Common myeloid progenitor, CD34-positive (primary cell): ENCODE measurements around the gene PTGIS.
"Not testable (repeated sequence)": the region's sequence is repeated elsewhere in the genome, so short reads cannot be mapped to it uniquely, and the experiment has no call there.

Source experiments
- CTCF ChIA-PET: fragments of 350-600 bp; sonication (Branson Sonifier 250); formaldehyde crosslinking; loops from one replicate; lab custom pipeline; 2021; ENCODE audit warnings: antibody characterized with exemption; lab: Charles Lee
- POLR2A ChIA-PET: fragments of 350-600 bp; sonication (Branson Sonifier 250); formaldehyde crosslinking; loops from one replicate; lab custom pipeline; 2021; ENCODE audit warnings: antibody characterized with exemption; lab: Charles Lee
- DNase-seq, 3 donors: peaks; one replicate each; pipeline versions ENCODE4 v3.0.0 to v3.0.0-alpha.2; 2013
- H3K27ac ChIP-seq, 2 experiments: 1 replicate in 1 of 2; 2 replicates in 1 of 2; pipeline ENCODE4 v1.7.0; 2013; ENCODE audit warnings: inconsistent platforms in 2 of 2, low read length in 2 of 2, mild to moderate bottlenecking in 2 of 2, low read depth in 1 of 2, moderate library complexity in 1 of 2; ENCODE audit not compliant: severe bottlenecking in 2 of 2, insufficient read depth in 1 of 2, poor library complexity in 1 of 2
- H3K27me3 ChIP-seq, 5 experiments: replicated peaks in 2 of 5; 1 replicate in 3 of 5; 2 replicates in 2 of 5; pipeline versions ENCODE4 v1.6.1 to v1.7.0; 2013; ENCODE audit warnings: low read length in 4 of 5, mild to moderate bottlenecking in 2 of 5, moderate library complexity in 2 of 5, inconsistent platforms in 1 of 5; ENCODE audit not compliant: insufficient read depth in 5 of 5, control insufficient read depth in 4 of 5
- H3K36me3 ChIP-seq, 4 experiments: 1 replicate in 2 of 4; 2 replicates in 2 of 4; pipeline versions ENCODE4 v1.6.1 to v1.7.0; 2013; ENCODE audit warnings: low read length in 3 of 4, control low read depth in 1 of 4, mild to moderate bottlenecking in 1 of 4; ENCODE audit not compliant: control insufficient read depth in 4 of 4, insufficient read depth in 4 of 4
- H3K4me1 ChIP-seq, 4 experiments: 1 replicate in 3 of 4; 2 replicates in 1 of 4; pipeline versions ENCODE4 v1.6.1 to v1.7.1; 2013; ENCODE audit warnings: low read length in 3 of 4, mild to moderate bottlenecking in 3 of 4, control low read depth in 1 of 4, inconsistent platforms in 1 of 4, moderate library complexity in 1 of 4; ENCODE audit not compliant: control insufficient read depth in 4 of 4, insufficient read depth in 4 of 4; ENCODE audit errors: control extremely low read depth in 1 of 4
- H3K4me3 ChIP-seq, 7 experiments: 1 replicate in 4 of 7; 2 replicates in 3 of 7; pipeline versions ENCODE4 v1.5.1 to v1.7.0; 2013; ENCODE audit warnings: mild to moderate bottlenecking in 7 of 7, low read length in 6 of 7, moderate library complexity in 6 of 7, inconsistent platforms in 2 of 7, low read depth in 2 of 7, control low read depth in 1 of 7; ENCODE audit not compliant: insufficient read depth in 4 of 7, control insufficient read depth in 1 of 7; ENCODE audit errors: extremely low read depth in 1 of 7
- H3K9me3 ChIP-seq, 5 experiments: 1 replicate in 4 of 5; 2 replicates in 1 of 5; pipeline versions ENCODE4 v1.6.1 to v1.7.1; 2013; ENCODE audit warnings: low read length in 4 of 5, mild to moderate bottlenecking in 2 of 5, inconsistent platforms in 1 of 5, low read depth in 1 of 5, moderate library complexity in 1 of 5; ENCODE audit not compliant: control insufficient read depth in 4 of 5, insufficient read depth in 2 of 5; ENCODE audit errors: control extremely low read depth in 1 of 5
- WGBS: methylation state at CpG from one replicate; pipeline ENCODE4 v1.1.5; 2013; ENCODE audit not compliant: insufficient coverage; 5-methylcytosine and 5-hydroxymethylcytosine counted together

Gene PTGIS

GRCh38 chr20:49569411-49570115 is 1.6 kb upstream of the PTGIS start:
- peaks cover 0 to 28% (median 10%) of the 10 kb centered on the region in 4 experiments for H3K4me1 ChIP-seq
- peaks cover 0 to 65% (median 23%) of the 10 kb centered on the region in 5 experiments for H3K27me3 ChIP-seq
- H3K4me3 ChIP-seq: no peak overlapping the region
- WGBS: 89% methylated on average over 9 of the region's 10 CpGs
- H3K36me3 ChIP-seq: no peaks in the 10 kb centered on the region
- ChIA-PET CTCF (interaction anchor here (0.8 to 1.7 kb wide), 3 partner anchors 27 to 269 kb away, joined by 3 to 5 read pairs (median 5); no protein-coding TSS in a partner anchor), POLR2A (no interaction called here)
- no peak for DNase-seq
- H3K27ac ChIP-seq: no peak overlapping the region
- no peaks in the 10 kb centered on the region for H3K9me3 ChIP-seq

- Histone ChIP-seq H3K4me1 (peaks cover 0 to 22% (median 8%) of the 10 kb centered on the region in 4 experiments), H3K27me3 (peaks cover 0 to 67% (median 23%) of the 10 kb centered on the region in 5 experiments), H3K27ac (no peak overlapping the region), H3K36me3 (no peaks in the 10 kb centered on the region), H3K9me3 (peaks cover 0 to 1% (median 0%) of the 10 kb centered on the region in 5 experiments), H3K4me3 (no peak overlapping the region)
- POLR2A ChIA-PET: no interaction called here
- WGBS: 55% methylated on average over 9 of the region's 18 CpGs
- CTCF ChIA-PET: no interaction called here
- DNase-seq: no peak
Observed at GRCh38 chr20:49568278-49569151, 578 bp upstream of the PTGIS start.

- peaks cover 0 to 70% (median 23%) of the 10 kb centered on the region in 5 experiments for H3K27me3 ChIP-seq
- H3K4me1 ChIP-seq: peaks cover 0 to 11% (median 3%) of the 10 kb centered on the region in 4 experiments
- POLR2A ChIA-PET: no interaction called here
- H3K36me3 ChIP-seq: no peaks in the 10 kb centered on the region
- CTCF ChIA-PET: interaction anchor here (1.3 kb wide), 1 partner anchor 10 kb away, joined by 4 read pairs; no protein-coding TSS in a partner anchor
- H3K9me3 ChIP-seq: peaks cover 0 to 3% (median 0%) of the 10 kb centered on the region in 5 experiments
- no peak overlapping the region for H3K4me3 ChIP-seq
- 90% methylated on average over 5 of the region's 11 CpGs for WGBS
- no peak for DNase-seq
- no peak overlapping the region for H3K27ac ChIP-seq
Observed at GRCh38 chr20:49566401-49567364, 1.3 kb downstream of the PTGIS start.

GRCh38 chr20:49564991-49565390 is 2.9 kb downstream of the PTGIS start:
- peaks cover 0 to 60% (median 20%) of the 10 kb centered on the region in 5 experiments for H3K27me3 ChIP-seq
- 83% methylated on average over 1 of the region's 12 CpGs for WGBS

GRCh38 chr20:49563015-49563980 is 4.6 kb downstream of the PTGIS start:
- Histone ChIP-seq H3K9me3 (peaks cover 0 to 3% (median 0%) of the 10 kb centered on the region in 5 experiments), H3K36me3 (no peaks in the 10 kb centered on the region), H3K27ac (no peak overlapping the region), H3K27me3 (peaks cover 0 to 43% (median 13%) of the 10 kb centered on the region in 5 experiments), H3K4me3 (no peak overlapping the region), H3K4me1 (peaks cover 0 to 5% (median 3%) of the 10 kb centered on the region in 4 experiments)
- CTCF ChIA-PET: interaction anchor here (0.7 kb wide), 1 partner anchor 324 kb away, joined by 3 read pairs; no protein-coding TSS in a partner anchor
- DNase-seq: no peak
- 95% methylated on average over 4 of the region's 6 CpGs for WGBS
- POLR2A ChIA-PET: no interaction called here

More at GRCh38 chr20:49564991-49565390, 2.9 kb downstream of the PTGIS start:
- peaks cover 0 to 11% (median 3%) of the 10 kb centered on the region in 4 experiments for H3K4me1 ChIP-seq
- H3K36me3 ChIP-seq, DNase-seq, H3K27ac ChIP-seq, POLR2A ChIA-PET, H3K9me3 ChIP-seq, H3K4me3 ChIP-seq, CTCF ChIA-PET: not testable (repeated sequence)
